GM19463 (cell line): ENCODE results near the gene MTG1.
"Not testable (repeated sequence)": the region's sequence is repeated elsewhere in the genome, so short reads cannot be mapped to it uniquely, and the experiment has no call there.

Source experiments
- ATAC-seq: cut with Tn5 transposase; IDR thresholded peaks from one replicate; pipeline ENCODE4 v1.9.1; 2021; ENCODE audit warnings: mild to moderate bottlenecking, moderate library complexity; ENCODE audit not compliant: unreplicated experiment

The MTG1 gene

DNA sequence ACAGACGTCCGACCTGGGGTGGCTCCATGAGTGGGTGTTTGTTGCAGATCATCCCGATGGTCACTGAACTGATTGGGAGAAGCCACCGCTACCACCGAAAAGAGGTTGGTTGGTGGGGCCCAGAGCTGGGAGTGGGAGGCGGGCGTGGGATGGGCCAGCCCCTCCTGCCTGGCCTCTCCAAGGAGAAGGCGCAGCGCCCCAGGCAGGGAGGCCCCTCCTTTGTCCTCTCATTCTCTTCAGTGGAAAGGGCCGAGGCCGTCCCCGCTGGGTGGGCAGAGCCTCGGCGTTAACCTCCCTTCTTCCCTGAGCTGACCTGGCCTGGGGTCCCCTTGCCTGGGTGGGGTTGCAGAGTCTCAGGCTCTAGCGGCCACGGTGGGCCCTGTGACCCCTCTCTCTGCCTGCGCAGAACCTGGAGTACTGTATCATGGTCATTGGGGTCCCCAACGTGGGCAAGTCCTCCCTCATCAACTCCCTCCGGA lies 5.2 kb downstream of the MTG1 start:
- ATAC-seq, result no peak

GRCh38 chr10:133400624-133401424 lies 6.9 kb downstream of the MTG1 start:
- peak; percentile 85 for ATAC-seq

DNA sequence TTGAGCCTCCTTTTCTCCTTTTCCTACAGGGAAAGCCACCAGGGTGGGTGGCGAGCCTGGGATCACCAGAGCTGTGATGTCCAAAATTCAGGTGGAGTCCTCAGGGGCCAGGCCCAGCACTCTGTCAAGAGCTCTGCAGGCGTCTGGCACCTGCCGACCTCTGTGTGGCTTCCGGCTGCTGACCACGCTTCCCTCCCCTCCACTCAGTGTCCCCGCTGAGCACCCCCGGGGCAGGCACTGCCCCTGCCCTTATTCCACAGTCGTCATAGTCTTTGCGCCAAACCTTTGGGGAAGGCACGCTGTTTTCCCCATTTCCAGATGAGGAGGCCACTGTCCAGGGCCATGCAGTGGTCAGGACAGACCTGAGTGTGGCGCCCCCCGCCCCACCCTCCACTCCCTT lies 7.5 kb downstream of the MTG1 start:
- ATAC-seq, result peak; percentile 18

- no peak for ATAC-seq
Measured at GRCh38 chr10:133401981-133402725, 8.2 kb downstream of the MTG1 start.

- no peak for ATAC-seq
Measured at GRCh38 chr10:133403359-133403758, 9.4 kb downstream of the MTG1 start.

DNA sequence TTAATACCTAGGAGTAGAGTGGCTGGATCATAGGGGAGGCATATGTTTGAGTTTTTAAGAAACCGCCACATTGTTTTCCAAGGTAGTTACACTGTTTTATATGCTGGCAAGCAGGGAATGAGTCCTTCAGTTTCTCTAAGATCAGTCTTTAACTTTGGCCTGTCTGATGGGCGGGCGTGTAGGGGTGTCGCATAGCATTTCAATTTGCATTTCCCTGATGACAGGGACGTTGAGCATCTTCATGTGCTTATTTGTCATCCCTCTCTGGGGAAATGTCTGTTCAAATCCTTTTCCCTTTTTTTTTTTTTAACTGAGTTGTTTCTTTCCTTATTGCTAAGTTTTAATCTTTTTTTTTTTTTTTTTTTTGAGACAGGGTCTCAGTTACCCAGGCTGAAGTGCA lies 9.8 kb downstream of the MTG1 start:
- ATAC-seq, result no peak

- no peak for ATAC-seq
Measured at GRCh38 chr10:133405272-133405671, 11.3 kb downstream of the MTG1 start.

DNA sequence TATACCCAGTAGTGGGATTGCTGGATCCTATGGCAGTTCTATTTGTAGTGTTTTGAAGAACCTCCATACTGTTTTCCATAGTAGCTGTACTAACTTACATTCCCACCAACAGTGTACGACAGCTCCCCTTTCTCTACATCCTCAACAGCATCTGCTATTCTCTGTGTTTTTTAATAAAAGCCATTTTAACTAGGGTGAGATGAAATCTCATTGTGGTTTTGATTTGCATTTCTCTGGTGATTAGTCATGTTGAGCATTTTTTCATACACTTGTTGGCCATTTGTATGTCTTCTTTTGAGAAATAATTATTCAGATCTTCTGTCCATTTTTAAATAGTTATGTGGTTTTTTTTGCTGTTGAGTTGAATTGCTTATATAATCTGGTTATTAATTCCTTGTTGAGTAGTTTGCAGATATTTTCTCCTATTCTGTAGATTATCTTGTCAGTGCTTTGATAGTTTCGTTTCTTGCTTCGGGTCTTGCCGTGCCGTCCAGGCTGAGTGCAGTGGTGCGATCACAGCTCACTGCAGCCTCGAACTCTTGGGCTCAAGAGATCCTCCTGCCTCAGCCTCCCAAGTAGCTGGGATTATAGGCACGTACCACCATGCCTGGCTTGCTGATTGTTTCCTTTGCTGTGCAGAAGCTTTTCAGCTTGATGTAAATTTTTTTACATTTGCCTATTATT lies 12.0 kb downstream of the MTG1 start:
- peak; percentile 39 for ATAC-seq

DNA sequence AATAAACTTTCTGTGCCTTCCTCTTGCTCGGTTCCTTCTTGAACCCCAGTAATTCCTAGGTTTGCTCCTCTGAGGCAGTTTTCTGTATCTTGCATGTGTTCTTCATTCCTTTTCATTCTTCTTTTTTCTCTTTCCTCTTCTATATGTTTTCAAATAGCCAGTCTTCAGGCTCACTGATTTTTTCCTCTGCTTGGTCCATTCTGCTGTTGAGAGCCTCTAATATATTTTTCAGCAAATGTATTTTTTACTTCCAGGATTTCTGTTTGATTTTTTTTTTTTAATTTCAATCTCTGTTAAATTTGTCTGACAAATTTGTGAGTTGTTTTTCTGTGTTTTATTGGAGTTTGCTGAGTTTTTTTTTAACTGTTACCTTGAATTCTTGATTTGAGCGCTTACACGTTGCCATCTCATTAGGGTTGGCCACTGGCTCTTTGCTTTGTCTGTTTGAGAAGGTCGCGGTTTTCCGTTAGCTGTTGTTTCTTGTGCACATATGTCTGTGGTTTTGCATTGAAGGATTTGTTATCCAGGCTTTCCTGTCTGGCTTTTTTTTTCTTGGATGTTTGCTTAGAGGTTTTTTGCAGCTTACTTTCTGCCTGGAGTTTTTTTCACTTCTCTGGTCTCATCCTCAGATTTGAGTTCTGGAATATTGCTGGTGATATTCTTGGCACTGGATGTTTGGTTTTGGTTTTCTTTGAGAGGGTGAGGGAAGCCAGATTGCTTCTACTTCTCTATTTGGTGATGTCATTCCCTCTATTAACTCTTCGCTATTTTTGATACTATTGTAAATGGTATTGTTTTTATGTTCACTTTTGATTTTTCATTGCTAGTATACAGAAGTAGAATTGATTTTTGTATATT lies 17.8 kb downstream of the MTG1 start:
- ATAC-seq, result no peak

GRCh38 chr10:133412381-133412711 lies 18.4 kb downstream of the MTG1 start:
- no peak for ATAC-seq

DNA sequence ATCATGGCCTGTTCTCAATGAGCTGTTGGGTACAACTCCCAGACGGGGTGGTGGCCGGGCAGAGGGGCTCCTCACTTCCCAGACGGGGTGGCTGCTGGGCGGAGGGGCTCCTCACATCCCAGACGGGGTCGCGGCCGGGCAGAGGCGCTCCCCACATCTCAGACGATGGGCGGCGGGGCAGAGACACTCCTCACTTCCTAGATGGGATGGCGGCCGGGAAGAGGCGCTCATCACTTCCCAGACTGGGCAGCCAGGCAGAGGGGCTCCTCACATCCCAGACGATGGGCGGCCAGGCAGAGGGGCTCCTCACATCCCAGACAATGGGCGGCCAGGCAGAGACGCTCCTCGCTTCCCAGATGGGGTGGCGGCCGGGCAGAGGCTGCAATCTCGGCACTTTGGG lies 20.4 kb downstream of the MTG1 start:
- not testable (repeated sequence) for ATAC-seq

- ATAC-seq, result no peak
Measured at GRCh38 chr10:133415752-133416151, 21.8 kb downstream of the MTG1 start.

DNA sequence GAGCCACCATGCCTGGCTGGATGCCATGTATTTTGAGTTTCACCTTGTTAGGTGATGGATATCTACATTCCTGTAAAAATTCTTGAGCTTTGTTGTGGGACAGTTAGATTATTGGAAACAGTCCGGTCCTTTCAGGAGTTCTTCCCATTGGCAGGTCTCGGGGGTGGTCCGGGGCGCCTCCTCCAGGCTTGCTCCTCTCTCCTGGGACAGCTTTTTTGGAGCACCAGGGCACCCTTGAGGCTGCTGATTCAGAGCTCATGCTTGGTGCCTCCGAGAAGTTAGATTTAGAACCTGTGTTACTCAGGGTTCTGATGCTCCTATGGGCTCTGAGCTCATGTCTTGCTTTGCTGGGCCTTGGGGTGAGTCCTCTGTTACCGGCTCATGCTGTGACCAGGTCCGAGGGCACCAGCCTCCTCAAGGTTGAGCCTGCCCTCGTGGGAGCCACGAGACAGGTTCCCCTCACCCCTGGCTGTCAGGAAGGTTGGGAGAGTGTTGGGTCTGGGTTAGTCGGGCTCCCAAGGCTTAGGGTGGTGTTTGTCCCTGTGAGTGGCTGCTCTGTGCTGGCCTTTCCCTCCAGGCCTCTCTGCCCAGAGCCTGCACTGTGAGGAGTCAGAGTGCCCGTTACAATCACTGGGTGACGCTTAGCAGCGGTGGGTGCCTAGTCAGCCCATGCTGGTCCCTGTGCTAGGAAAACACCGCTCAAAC lies 24.5 kb downstream of the MTG1 start:
- ATAC-seq, result no peak

DNA sequence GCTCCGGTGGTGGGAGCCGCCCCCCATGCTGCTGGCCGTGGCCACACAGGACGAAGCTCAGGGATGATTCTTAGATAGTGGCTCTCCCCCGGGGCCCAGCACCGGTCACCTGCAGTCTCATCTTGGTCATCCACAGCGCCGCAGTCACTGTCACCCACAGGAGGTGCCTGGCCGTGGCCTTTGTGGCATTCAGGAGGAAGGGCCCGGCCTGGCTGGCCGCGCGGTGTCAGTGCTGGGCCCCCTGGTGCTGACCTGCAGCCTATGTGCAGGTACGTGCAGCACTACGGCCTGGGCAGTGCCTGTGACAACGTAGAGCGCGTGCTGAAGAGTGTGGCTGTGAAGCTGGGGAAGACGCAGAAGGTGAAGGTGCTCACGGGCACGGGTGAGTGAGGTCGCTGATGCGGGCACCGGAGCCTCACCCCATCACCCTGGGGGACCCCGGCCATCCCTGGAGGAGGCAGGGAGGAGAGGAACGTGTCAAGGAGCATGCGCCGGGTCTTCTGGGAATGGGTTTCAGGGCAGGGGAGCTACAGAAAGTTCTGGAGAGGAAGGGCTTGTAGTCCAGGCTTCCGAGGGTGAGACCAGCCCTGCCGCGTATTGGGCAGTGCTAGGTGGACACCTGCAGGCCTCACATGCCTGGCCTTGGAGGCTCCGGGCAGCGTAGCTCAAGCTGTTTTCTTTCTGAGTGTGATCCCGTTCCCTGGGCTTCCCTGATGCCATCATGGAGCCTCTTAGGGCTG lies 25.4 kb downstream of the MTG1 start:
- no peak for ATAC-seq

DNA sequence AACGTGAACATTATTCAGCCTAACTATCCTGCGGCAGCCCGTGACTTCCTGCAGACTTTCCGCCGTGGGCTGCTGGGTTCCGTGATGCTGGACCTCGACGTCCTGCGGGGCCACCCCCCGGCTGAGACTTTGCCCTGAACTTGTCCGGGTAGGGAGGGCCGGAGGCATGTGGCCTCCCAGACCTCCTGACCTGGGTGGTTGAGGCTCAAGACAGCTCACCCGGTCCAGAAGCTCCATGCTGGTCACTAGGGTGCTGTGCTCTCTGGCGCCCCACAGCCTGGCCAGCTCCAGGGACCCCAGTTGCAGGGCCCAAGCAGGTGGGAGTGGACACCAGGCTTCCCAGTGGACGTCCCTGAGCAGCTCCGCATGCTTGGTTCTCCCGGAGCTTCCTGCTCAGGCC lies 26.1 kb downstream of the MTG1 start:
- ATAC-seq, result no peak

- no peak for ATAC-seq
Measured at GRCh38 chr10:133420579-133420978, 26.6 kb downstream of the MTG1 start.

DNA sequence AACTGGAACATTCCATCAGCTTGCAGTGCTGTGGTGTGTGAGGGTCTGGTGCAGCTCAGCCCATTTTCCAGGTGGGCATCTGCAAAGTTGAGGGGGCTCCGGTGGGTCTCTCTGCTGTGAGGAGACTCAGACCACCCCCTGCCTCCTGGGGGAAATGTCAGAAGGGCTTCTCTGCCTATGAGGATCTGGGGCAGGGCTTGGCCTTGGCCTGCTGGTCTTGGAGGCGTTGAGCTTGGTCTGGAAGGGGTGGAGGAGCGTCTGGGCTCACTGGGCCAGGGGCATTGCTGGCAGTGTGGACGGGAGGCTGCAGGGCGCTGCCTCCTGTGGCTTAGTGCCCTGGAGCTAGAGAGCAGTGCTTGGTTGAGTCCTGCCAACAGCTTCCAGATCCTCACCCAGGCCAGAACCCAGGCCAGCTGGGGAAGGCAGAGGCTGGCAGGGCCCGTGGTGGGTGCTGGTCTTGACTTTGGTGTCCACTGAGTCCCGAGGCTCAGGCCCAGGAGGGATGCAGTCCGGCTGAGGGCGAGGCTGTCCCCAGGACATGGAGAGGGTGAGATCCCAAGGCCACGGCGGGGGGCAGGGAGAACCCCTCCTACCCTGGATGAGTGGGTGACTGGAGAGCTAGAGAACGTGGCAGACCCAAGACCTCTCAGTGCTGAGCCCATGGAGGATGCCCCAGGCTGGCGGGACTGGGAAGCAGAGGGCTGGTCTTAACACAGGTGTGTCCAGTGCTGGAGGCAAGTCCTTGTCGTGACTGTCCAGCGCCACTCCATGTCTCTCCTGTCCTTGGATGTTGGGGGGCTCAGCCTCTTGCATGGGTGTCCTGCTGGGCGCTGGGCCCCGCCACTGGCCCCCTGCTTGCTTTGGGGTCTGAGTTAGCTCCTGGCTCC lies 27.6 kb downstream of the MTG1 start:
- ATAC-seq, result no peak

- no peak for ATAC-seq
Measured at GRCh38 chr10:133422223-133422806, 28.4 kb downstream of the MTG1 start.
